ENCODE results near the gene FGFR3. TPM values are rescaled to one million over a fixed set of nuclear protein-coding genes. Genes with fewer than 3 reads are reported as not detected.

Gene FGFR3
- total RNA-seq, 6 donors from 2014 or later: 18.5 to 92.2 (median 24.4) TPM

- Histone ChIP-seq H3K27ac (no peak overlapping the region), H3K9me3 (no peaks in the 10 kb centered on the region), H3K4me1 (no peaks in the 10 kb centered on the region), H3K27me3 (no peaks in the 10 kb centered on the region), H3K36me3 (peaks cover 0 to 38% (median 16%) of the 10 kb centered on the region in 4 donors), H3K4me3 (no peak overlapping the region)
- 89% methylated on average over 5 to 11 of the region's 11 CpGs for WGBS, 2 donors
- no peak for TF ChIP-seq CTCF (IDR thresholded peaks at IDR 0.05)
- no peak for TF ChIP-seq EP300 (IDR thresholded peaks at IDR 0.05)
- no peak for TF ChIP-seq POLR2A (IDR thresholded peaks at IDR 0.05)
- TF ChIP-seq POLR2AphosphoS5 (IDR thresholded peaks at IDR 0.05): no peak
- DNase-seq (peak in 1 of 2 donors; percentile 77), ATAC-seq (ENCODE audit: low FRiP score in 2 of 2) (no peak)
These were observed 13.1 kb downstream of the FGFR3 start for GRCh38 chr4:1806223-1806564.

GRCh38 chr4:1806596-1807331 is 13.7 kb downstream of the FGFR3 start:
- H3K4me3 ChIP-seq: no peak overlapping the region
- peaks cover 0 to 36% (median 16%) of the 10 kb centered on the region in 4 donors for H3K36me3 ChIP-seq
- TF ChIP-seq EP300 (IDR thresholded peaks at IDR 0.05) (no peak), CTCF (IDR thresholded peaks at IDR 0.05) (no peak), POLR2A (IDR thresholded peaks at IDR 0.05) (no peak), POLR2AphosphoS5 (IDR thresholded peaks at IDR 0.05) (no peak)
- DNase-seq: peak in 1 of 2 donors; percentile 77
- H3K27me3 ChIP-seq: no peaks in the 10 kb centered on the region
- H3K27ac ChIP-seq: no peak overlapping the region
- H3K9me3 ChIP-seq: no peaks in the 10 kb centered on the region
- 88 to 90% methylated on average over 23 to 34 of the region's 41 CpGs for WGBS, 2 donors
- no peaks in the 10 kb centered on the region for H3K4me1 ChIP-seq
- no peak for ATAC-seq (ENCODE audit: low FRiP score in 2 of 2)

GRCh38 chr4:1807332-1807777 is 14.3 kb downstream of the FGFR3 start:
- ATAC-seq (ENCODE audit: low FRiP score in 2 of 2): no peak
- WGBS, 2 donors: 91 to 94% methylated on average over 5 to 16 of the region's 16 CpGs
- TF ChIP-seq CTCF (IDR thresholded peaks at IDR 0.05): no peak
- no peak for TF ChIP-seq POLR2A (IDR thresholded peaks at IDR 0.05)
- TF ChIP-seq EP300 (IDR thresholded peaks at IDR 0.05): no peak
- TF ChIP-seq POLR2AphosphoS5 (IDR thresholded peaks at IDR 0.05): no peak
- H3K27ac ChIP-seq: no peak overlapping the region
- H3K27me3 ChIP-seq: no peaks in the 10 kb centered on the region
- H3K4me1 ChIP-seq: no peaks in the 10 kb centered on the region
- DNase-seq: peak in 1 of 2 donors; percentile 70
- peaks cover 0 to 32% (median 16%) of the 10 kb centered on the region in 4 donors for H3K36me3 ChIP-seq
- H3K4me3 ChIP-seq: no peak overlapping the region
- no peaks in the 10 kb centered on the region for H3K9me3 ChIP-seq

GRCh38 chr4:1808396-1808795 is 15.3 kb downstream of the FGFR3 start:
- ATAC-seq (ENCODE audit: low FRiP score in 2 of 2) (no peak), DNase-seq (no peak)
- H3K27me3 ChIP-seq: no peaks in the 10 kb centered on the region
- H3K4me1 ChIP-seq: peaks cover 0 to 7% (median 4%) of the 10 kb centered on the region in 4 donors
- WGBS, 2 donors: 81 to 82% methylated on average over 6 of the region's 6 CpGs
- H3K4me3 ChIP-seq: no peak overlapping the region
- peaks cover 0 to 37% (median 19%) of the 10 kb centered on the region in 4 donors for H3K36me3 ChIP-seq
- no peak for TF ChIP-seq CTCF (IDR thresholded peaks at IDR 0.05)
- no peak for TF ChIP-seq EP300 (IDR thresholded peaks at IDR 0.05)
- no peak for TF ChIP-seq POLR2A (IDR thresholded peaks at IDR 0.05)
- no peaks in the 10 kb centered on the region for H3K9me3 ChIP-seq
- H3K27ac ChIP-seq: no peak overlapping the region

All from upper lobe of left lung (tissue), 6 donors.